BJ (cell line): ENCODE data around the gene CEP95. TPM values are rescaled to one million over a fixed set of nuclear protein-coding genes. Genes with fewer than 3 reads are reported as not detected.
"Not testable (repeated sequence)": the region's sequence is repeated elsewhere in the genome, so short reads cannot be mapped to it uniquely, and the experiment has no call there.

Experiments
- CTCF ChIA-PET: fragments of 350-600 bp; formaldehyde crosslinking; extraction: SDS; loops from one replicate; lab custom pipeline; 2021; ENCODE audit warnings: antibody characterized with exemption, inconsistent platforms; lab: Yijun Ruan, JAX
- POLR2A ChIA-PET: fragments of 300-600 bp; sonication (Branson Sonifier 250); formaldehyde crosslinking; extraction: SDS; loops from one replicate; lab custom pipeline; 2021; ENCODE audit warnings: antibody characterized with exemption; lab: Charles Lee
- DNase-seq: peaks from one replicate; pipeline ENCODE4 v3.0.0-alpha.2; 2011; ENCODE audit warnings: low read depth
- H3K27me3 ChIP-seq: 2 replicates; pipeline ENCODE4 v1.6.0; 2011; ENCODE audit warnings: low read length; ENCODE audit not compliant: control insufficient read depth, insufficient read depth
- H3K36me3 ChIP-seq: 2 replicates; pipeline ENCODE4 v1.5.1; 2011; ENCODE audit warnings: low read length; ENCODE audit not compliant: control insufficient read depth, insufficient read depth
- H3K4me3 ChIP-seq: 2 replicates; pipeline ENCODE4 v1.5.1; 2011; ENCODE audit warnings: low read depth, mild to moderate bottlenecking, control low read depth, low read length
- polyA plus RNA-seq: library from polyadenylated mRNA; depleted of rRNA; stranded (reverse); fragments of >200 nt; gene quantifications from 2 replicates; pipeline ENCODE4 v1.2.3, GENCODE V29; 2011
- TF ChIP-seq, protein P1 (sequence below): IDR thresholded peaks from 2 replicates; pipeline ENCODE4 v1.5.1; 2011; ENCODE audit warnings: low read depth, mild to moderate bottlenecking, control low read depth, inconsistent platforms, low read length, moderate library complexity; ENCODE audit not compliant: insufficient read depth

Gene CEP95
- polyA plus RNA-seq, 1 experiment = 17.6 TPM

- no peak for DNase-seq
- POLR2A ChIA-PET = no interaction called here
- TF ChIP-seq, protein P1, sequence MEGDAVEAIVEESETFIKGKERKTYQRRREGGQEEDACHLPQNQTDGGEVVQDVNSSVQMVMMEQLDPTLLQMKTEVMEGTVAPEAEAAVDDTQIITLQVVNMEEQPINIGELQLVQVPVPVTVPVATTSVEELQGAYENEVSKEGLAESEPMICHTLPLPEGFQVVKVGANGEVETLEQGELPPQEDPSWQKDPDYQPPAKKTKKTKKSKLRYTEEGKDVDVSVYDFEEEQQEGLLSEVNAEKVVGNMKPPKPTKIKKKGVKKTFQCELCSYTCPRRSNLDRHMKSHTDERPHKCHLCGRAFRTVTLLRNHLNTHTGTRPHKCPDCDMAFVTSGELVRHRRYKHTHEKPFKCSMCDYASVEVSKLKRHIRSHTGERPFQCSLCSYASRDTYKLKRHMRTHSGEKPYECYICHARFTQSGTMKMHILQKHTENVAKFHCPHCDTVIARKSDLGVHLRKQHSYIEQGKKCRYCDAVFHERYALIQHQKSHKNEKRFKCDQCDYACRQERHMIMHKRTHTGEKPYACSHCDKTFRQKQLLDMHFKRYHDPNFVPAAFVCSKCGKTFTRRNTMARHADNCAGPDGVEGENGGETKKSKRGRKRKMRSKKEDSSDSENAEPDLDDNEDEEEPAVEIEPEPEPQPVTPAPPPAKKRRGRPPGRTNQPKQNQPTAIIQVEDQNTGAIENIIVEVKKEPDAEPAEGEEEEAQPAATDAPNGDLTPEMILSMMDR = no peak
- no peaks in the 10 kb centered on the region; the same call in 1 of the 2 replicates for H3K36me3 ChIP-seq
- H3K4me3 ChIP-seq = no peak overlapping the region
- CTCF ChIA-PET = interaction anchor here (11.2 kb wide), 1 partner anchor 64 kb away, joined by 220 read pairs; no protein-coding TSS in a partner anchor
- H3K27me3 ChIP-seq = no peaks in the 10 kb centered on the region
Observed at GRCh38 chr17:64488301-64488700, 18.5 kb upstream of the CEP95 start.

DNA sequence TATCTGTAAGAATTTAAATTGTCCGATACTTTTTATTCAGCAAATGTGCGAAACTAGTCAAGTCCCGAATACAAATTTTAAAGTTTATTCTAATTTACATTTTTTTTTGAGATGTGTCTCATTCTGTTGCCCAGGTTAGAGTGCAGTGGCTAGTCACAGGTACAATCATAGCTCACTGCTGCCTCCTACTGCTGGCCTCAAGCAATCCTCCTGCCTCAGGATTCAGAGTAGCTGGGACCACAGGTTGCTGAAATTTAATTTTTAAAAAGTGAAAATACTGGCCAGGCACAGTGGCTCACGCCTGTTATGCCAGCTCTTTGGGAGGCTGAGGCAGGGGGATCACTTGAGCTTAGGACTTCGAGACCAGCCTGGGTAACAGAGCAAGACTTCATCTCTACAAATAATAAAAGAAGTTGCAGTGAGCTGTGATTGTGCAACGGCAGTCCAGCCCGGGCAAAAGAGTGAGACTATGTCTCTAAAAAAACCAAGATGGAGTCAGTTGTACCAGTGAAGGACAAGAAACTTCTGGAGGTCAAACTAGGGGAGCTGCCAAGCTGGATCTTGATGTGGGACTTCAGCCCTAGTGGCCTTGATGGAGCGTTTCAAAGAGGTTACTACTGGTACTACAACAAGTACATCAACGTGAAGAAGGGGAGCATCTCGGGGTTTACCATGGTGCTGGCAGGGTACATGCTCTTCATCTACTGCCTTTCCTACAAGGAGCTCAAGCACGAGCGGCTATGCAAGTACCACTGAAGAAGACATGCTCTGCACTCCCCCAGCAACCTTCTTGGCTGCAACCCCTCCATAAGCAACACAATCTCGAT lies 15.5 kb upstream of the CEP95 start:
- H3K36me3 ChIP-seq = no peaks in the 10 kb centered on the region; the same call in 1 of the 2 replicates
- no peak overlapping the region for H3K4me3 ChIP-seq
- CTCF ChIA-PET = interaction anchor here (0.5 to 11.2 kb wide), 18 partner anchors 10 to 188 kb away, joined by 3 to 220 read pairs (median 5); partner anchors contain the start of genes CEP95 and DDX5
- no peak for DNase-seq
- TF ChIP-seq, protein P1 = peak; percentile 76
- POLR2A ChIA-PET = interaction anchor here (0.9 kb wide), 1 partner anchor 15 kb away, joined by 3 read pairs; the partner anchor contains the start of gene CEP95
- H3K27me3 ChIP-seq = no peaks in the 10 kb centered on the region

- no peak overlapping the region for H3K4me3 ChIP-seq
- POLR2A ChIA-PET = no interaction called here
- TF ChIP-seq, protein P1 = no peak
- H3K27me3 ChIP-seq = no peaks in the 10 kb centered on the region
- CTCF ChIA-PET = interaction anchor here (0.9 to 11.2 kb wide), 14 partner anchors 7 to 189 kb away, joined by 3 to 220 read pairs (median 5); partner anchors contain the start of genes CEP95 and DDX5
- no peaks in the 10 kb centered on the region; the same call in 1 of the 2 replicates for H3K36me3 ChIP-seq
- DNase-seq = no peak
Observed at GRCh38 chr17:64491994-64492393, 14.8 kb upstream of the CEP95 start.

- DNase-seq = no peak
- Histone ChIP-seq H3K4me3 (no peak overlapping the region), H3K27me3 (no peaks in the 10 kb centered on the region), H3K36me3 (peaks cover 2% of the 10 kb centered on the region; the same call in 1 of the 2 replicates)
- CTCF ChIA-PET = interaction anchor here (0.8 to 11.2 kb wide), 13 partner anchors 8 to 190 kb away, joined by 3 to 220 read pairs (median 4); partner anchors contain the start of genes CEP95 and DDX5
- TF ChIP-seq, protein P1 = peak; percentile 42
- POLR2A ChIA-PET = no interaction called here
Observed at GRCh38 chr17:64492481-64493109, 14.2 kb upstream of the CEP95 start.

DNA sequence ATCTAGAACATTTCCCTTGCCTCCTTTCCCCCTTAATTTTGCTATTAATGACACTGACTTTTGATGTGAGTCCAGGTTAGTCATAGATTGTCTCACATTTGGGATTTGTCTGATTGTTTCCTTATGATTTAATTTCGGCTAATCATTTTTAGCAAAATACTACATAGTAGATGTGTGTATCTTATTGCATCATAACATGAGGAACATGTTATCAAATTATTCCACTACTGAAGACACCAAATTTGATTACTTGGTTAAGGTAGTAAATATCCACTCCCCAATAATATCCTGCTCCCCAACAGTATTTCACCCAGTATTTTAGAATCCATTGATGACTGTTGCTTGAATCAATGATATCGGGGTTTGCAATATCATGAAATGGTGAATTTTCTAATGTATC lies 12.7 kb upstream of the CEP95 start:
- no peak for DNase-seq
- ChIA-PET CTCF (interaction anchor here (11.2 kb wide), 1 partner anchor 69 kb away, joined by 220 read pairs; no protein-coding TSS in a partner anchor), POLR2A (no interaction called here)
- Histone ChIP-seq H3K27me3 (no peaks in the 10 kb centered on the region), H3K36me3 (peaks cover 3% of the 10 kb centered on the region; the same call in 1 of the 2 replicates), H3K4me3 (no peak overlapping the region)
- TF ChIP-seq, protein P1 = no peak

DNA sequence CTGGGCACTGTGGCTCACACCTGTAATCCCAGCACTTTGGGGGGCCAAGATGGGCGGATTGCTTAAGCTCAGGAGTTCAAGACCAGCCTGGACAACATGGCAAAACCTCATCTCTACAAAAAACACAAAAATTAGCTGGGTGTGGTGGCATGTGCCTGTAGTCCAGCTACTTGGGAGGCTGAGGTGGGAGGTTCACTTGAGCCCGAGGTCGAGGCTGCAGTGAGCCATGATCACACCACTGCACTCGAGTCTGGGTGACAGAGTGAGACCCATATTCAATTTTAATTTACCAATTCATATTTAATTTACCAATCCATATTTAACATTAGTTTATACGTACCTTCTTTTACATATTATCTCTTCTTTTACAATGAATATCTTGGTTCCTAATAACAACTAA lies 11.5 kb upstream of the CEP95 start:
- H3K36me3 ChIP-seq, POLR2A ChIA-PET, H3K4me3 ChIP-seq, DNase-seq, H3K27me3 ChIP-seq: not testable (repeated sequence)
- CTCF ChIA-PET = interaction anchor here (0.6 to 11.2 kb wide), 2 partner anchors 71 to 184 kb away, joined by 3 to 220 read pairs; no protein-coding TSS in a partner anchor
